K562 (cell line): ENCODE data around the gene DDX41. TPM values are rescaled to one million over a fixed set of nuclear protein-coding genes. Genes with fewer than 3 reads are reported as not detected.
A peak's percentile ranks its signal among the peaks of the same experiment; 100 is the strongest.

Source experiments
- BRF1 ChIP-seq: IDR thresholded peaks from 3 replicates; pipeline ENCODE4 v1.6.1; 2011; ENCODE audit warnings: borderline replicate concordance, mild to moderate bottlenecking; ENCODE audit not compliant: insufficient read length; ENCODE audit errors: extremely low read depth
- MGA ChIP-seq: fragments of 450-650 bp; IDR thresholded peaks from 2 replicates; pipeline ENCODE4 v1.6.1; 2016; ENCODE audit warnings: mild to moderate bottlenecking, moderate library complexity
- MYC ChIP-seq, 2 experiments: fragments of 250-450 bp in 1 of 2; sonication (Bioruptor Pico) in 1 of 2; IDR thresholded peaks; 2 replicates each; pipeline versions ENCODE4 v1.5.1 to v1.6.1; 2012 to 2021; ENCODE audit warnings: low read depth in 2 of 2, borderline replicate concordance in 1 of 2, improper control_type of control experiment in 1 of 2, low read length in 1 of 2, mild to moderate bottlenecking in 1 of 2, moderate library complexity in 1 of 2
- NBN ChIP-seq: fragments of 450-650 bp; IDR thresholded peaks from 2 replicates; pipeline ENCODE4 v1.6.1; 2016; ENCODE audit warnings: low read depth, mild to moderate bottlenecking
- PTTG1 ChIP-seq: fragments of 450-650 bp; IDR thresholded peaks from 2 replicates; pipeline ENCODE4 v1.6.1; 2016; ENCODE audit warnings: low read depth, mild to moderate bottlenecking, missing genetic modification characterization, missing compliant biosample characterization
- RAD21 ChIP-seq, 2 experiments: fragments of 250-450 bp in 1 of 2; fragments of 450-650 bp in 1 of 2; sonication (Bioruptor Pico) in 1 of 2; formaldehyde crosslinking in 1 of 2; IDR thresholded peaks in 1 of 2; conservative IDR thresholded peaks in 1 of 2; 2 replicates each; pipeline versions ENCODE4 v1.4.0 to v1.8.0; 2020 to 2022; ENCODE audit warnings: mild to moderate bottlenecking in 2 of 2, moderate library complexity in 1 of 2
- RFX1 ChIP-seq: fragments of 450-650 bp; IDR thresholded peaks from 2 replicates; pipeline ENCODE4 v1.6.1; 2016; ENCODE audit warnings: mild to moderate bottlenecking, moderate library complexity
- SOX6 ChIP-seq: fragments of 450-650 bp; IDR thresholded peaks from 2 replicates; pipeline ENCODE4 v1.6.1; 2014; ENCODE audit warnings: mild to moderate bottlenecking
- THRB ChIP-seq: fragments of 450-650 bp; formaldehyde crosslinking; conservative IDR thresholded peaks from 2 replicates; pipeline ENCODE4 v1.4.0; 2022; ENCODE audit warnings: mild to moderate bottlenecking, missing genetic modification characterization
- ZNF436 ChIP-seq: fragments of 250-450, 450-650 bp; sonication (Bioruptor Pico); formaldehyde crosslinking; IDR thresholded peaks from 2 replicates; pipeline ENCODE4 v1.7.0; 2020; ENCODE audit warnings: mild to moderate bottlenecking
- ZNF512 ChIP-seq: IDR thresholded peaks from 2 replicates; pipeline ENCODE4 v1.6.1; 2016; ENCODE audit warnings: missing genetic modification characterization, missing compliant biosample characterization
- polyA plus RNA-seq, 8 experiments: library from polyadenylated mRNA; depleted of rRNA in 4 of 8; stranded (reverse) in 5 of 8; unstranded in 3 of 8; fragments of >200 nt; fragmentation: Nextera tagmentation in 2 of 8; fragmentation: Illumina TruSeq in 1 of 8; extraction: Ambion mirVana in 2 of 8; extraction: Trizol in 1 of 8; gene quantifications; 2 replicates each; pipeline versions ENCODE4 v1.2.1 to v1.2.3, GENCODE V29; 2011 to 2014; ENCODE audit warnings: inconsistent platforms in 1 of 8, missing spikeins in 1 of 8
- total RNA-seq, 7 experiments: library from RNA; depleted of rRNA in 6 of 7; stranded (reverse); fragments of >200 nt in 6 of 7; fragmentation: Illumina TruSeq in 2 of 7; extraction: Trizol in 2 of 7; gene quantifications; 2 replicates each; pipeline versions ENCODE4 v1.2.1 to v1.2.3, GENCODE V29; 2011 to 2021; ENCODE audit warnings: low replicate concordance in 1 of 7

DDX41 gene
- total and polyA plus RNA-seq, 9 of the 15 experiments (the other 6 are each of a cell fraction or from before 2014, with no cell fraction given), result 38.2 to 284 (median 116) TPM

- TF ChIP-seq MGA, result no peak
- no peak for TF ChIP-seq MYC (IDR thresholded peaks at IDR 0.05; ENCODE audit: low read depth, low read length)
- TF ChIP-seq MYC (CRISPR knock-in tag; IDR thresholded peaks at IDR 0.05; ENCODE audit: borderline replicate concordance, low read depth), result no peak
- peak; percentile 92 for TF ChIP-seq RFX1
- no peak for TF ChIP-seq THRB (CRISPR knock-in tag)
- TF ChIP-seq ZNF436 (CRISPR knock-in tag), result no peak
- no peak for TF ChIP-seq RAD21 (CRISPR knock-in tag; conservative IDR thresholded peaks at IDR 0.05 in 1 of 2, IDR thresholded peaks at IDR 0.05 in 1 of 2)
- no peak for TF ChIP-seq NBN
- TF ChIP-seq BRF1, result no peak
- TF ChIP-seq ZNF512 (tag), result no peak
- TF ChIP-seq SOX6, result no peak
- no peak for TF ChIP-seq PTTG1 (tag)
Observed at GRCh38 chr5:177468685-177469628, 47.8 kb downstream of the DDX41 start (continued).
